ELF-1 (cell line): ENCODE measurements around the gene DHRSX.
"Not testable (repeated sequence)": the region's sequence is repeated elsewhere in the genome, so short reads cannot be mapped to it uniquely, and the experiment has no call there.

Experiments
- DNase-seq: peaks from one replicate; pipeline ENCODE4 v3.0.0-alpha.2; 2016; ENCODE audit warnings: low read depth, low spot score

DHRSX gene

DNA sequence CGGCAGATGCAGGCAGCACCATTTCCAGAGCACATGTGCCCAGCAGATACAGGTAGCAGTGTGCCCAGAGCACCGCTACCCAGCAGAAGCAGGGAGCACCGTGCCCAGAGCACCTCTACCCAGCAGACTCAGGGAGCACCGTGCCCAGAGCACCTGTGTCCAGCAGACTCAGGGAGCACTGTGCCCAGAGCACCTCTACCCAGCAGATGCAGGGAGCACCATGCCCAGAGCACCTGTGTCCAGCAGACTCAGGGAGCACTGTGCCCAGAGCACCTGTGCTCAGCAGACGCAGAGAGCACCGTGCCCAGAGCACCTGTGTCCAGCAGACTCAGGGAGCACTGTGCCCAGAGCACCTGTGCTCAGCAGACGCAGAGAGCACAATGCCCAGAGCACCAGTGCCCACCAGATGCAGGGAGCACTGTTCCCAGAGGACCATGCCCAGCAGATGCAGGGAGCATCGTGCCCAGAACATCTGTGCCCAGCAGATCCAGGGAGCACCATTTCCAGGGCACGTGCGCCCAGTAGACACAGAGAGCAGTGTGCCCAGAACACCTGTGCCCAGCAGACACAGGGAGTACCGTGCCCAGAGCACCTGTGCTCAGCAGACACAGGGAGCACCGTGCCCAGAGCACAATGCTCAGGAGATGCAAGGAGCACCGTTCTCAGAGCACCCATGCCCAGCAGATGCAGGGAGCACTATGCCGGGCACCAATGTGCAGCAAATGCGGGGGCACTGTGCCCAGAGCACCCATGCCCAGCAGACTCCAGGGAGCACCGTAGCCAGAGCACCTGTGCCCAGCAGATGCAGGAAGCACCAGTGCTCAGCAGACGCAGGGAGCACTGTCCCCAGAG, 236.4 kb downstream of the DHRSX start:
- DNase-seq = no peak

DNA sequence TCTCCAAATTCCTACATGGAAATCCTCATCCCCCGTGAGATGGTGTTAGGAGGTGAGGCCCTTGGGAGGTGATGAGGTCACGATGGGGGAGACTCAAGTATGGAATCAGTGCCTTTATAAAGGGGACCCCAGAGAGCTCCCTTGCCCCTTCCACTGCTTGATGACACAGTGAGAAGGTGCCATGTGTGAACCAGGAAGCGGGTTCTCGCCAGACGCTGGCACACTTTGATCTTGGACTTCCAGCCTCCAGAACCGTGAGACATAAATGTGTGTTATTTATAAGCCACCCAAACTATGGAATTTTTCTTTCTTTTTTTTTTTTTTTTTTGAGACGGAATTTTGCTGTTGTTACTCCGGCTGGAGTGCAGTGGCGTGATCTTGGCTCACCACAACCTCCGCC, 237.6 kb downstream of the DHRSX start:
- no peak for DNase-seq

DNA sequence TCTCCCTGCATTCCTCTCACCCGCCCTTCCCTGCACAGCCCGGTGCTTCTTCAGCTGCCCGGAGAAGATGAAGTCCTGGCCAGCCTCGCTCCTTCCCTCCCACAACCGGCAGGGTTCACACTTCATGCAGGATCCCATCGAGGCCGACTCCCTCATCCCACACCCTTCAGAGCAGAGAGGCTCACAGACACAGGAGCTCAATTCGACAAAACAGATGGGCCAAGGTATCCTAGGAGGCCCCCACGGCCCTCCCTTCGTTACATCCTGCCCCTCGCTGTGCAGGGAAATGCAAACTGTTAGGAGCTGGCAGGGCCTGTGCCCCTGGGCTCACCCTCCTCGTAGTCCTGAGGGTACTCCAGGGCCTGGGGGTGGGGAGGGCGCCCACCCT, 238.1 kb downstream of the DHRSX start:
- DNase-seq = peak; percentile 57

DNA sequence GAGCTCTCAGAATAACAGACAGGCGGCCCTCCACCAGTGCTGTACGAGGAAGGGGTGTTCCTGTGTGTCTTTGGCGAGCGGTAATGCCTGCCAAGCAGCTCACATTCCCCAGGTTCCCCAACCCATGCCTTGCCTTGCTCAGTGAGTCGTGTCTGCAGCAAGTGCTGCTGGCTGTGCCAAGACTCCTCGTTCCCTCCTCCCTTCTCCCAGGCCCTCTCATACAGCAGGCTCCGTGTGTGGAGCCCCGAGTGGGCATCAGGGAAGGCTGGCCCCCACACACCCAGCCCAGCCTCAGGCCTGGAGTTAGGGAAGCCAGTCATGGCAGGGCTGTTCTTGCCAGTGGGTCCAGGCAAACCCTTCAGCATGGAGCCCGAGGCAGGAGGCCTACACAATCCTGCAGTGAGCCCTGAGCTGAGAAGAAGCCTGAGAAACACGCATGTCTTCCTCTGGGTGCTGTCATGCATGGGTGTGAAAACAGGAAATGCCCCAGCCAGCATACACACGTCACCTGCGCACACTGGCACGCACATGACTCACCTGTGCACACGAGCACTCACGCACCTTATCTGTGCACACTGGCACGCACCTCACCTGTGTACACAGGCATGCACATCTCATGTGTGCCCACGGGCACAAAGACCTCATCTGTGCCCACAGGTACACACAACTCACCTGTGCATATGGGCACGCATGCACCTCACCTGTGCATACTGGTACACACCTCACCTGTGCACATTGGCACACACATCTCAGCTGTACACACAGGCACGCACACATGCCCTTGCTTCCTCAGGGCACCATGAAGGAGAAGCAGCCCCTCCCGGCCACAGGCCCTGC, 238.7 kb downstream of the DHRSX start:
- DNase-seq = no peak

DNA sequence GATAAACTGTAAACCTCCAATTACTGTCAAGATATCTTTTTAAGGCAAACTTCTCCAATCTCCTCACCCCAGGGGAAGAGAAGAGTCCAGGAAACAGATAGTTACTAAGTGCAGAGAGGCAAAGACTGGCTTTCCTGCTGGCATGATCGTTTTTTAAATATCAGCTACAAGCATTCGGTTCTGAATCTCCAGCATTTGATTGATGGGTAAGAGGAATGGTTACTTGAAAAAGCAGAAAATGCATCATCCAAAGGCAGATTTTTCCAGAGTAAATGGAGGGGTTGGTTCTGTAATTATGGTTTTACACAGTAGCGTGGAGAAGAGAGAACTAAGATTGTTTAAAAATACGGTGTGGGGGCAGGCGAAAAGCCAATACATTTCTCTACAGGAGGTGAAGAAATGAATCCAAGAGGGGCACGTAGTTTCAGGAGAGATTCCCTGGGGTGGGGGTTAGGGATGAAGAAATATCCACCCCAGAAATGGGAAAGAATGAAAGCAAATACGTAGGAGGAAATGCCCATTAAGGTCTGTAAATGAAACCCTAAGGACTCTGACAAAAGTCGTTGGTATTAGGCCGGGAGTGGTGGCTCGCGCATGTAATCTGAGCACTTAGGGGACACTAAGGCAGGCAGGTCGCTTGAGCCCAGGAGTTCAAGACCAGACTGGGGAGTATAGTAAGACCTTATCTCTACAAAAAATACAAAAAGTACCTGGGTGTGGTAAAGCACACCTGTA, 248.3 kb downstream of the DHRSX start:
- DNase-seq = no peak

DNA sequence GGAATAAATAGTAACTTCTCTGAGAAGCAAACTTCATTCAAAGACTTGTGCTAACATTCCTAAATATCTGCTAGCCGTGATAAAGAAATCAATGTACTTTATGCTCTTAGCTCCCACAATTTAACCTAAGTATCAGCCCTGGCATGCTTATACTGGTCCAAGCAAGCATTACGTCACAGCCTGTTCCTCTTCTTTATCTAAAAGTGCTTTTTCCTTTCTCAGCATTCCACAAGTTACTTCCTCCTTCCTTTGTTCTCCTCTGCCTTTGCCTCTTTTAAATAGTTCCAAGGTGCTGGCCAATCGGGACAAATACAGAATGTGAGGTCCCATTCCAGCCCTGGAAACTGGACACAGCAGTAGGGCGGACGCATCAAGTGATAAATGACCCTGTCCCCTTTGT, 249.6 kb downstream of the DHRSX start:
- no peak for DNase-seq

DNA sequence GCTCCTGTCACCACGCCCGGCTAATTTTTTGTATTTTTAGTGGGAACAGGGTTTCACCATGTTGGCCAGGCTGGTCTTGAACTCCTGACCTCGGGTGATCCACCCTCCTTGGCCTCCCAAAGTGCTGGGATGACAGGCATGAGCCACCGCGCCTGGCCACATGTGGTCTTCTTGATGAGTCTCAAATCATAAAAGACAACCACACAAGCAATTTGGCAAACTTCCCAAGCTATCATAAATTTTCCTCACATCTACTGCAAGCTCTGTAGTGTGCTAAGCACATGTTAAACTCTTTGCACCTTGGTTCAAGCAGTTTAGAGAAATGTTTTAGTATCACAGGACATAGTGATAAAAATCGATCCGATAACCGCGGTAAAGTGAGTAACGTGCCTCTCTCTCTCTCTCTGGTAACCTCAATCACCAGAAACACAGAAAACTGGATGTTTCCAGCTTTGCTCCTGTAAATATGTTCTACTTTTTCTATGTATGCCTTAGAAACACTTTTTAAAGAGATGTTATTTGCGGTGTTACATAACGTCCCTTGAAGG, 256.8 kb downstream of the DHRSX start:
- no peak for DNase-seq

DNA sequence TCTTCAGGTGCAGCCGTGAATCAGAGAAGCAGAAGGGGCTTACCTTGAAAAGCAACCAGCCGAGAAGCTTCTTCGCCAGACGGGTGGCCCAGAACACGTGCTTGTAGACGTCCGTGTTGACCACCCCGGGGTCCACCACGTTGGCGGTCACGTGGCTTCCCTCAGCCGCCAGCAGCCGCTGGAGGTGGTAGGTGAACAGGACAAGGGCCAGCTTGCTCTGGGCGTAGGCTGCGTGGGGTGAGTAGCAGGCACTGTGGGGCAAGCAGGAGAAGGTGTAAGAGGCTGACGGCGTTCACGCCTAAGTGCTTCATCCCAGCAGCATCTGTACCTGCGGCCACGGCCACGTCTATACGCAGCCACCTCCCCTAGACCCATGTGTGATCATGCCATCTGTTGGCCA, 257.8 kb downstream of the DHRSX start:
- no peak for DNase-seq

DNA sequence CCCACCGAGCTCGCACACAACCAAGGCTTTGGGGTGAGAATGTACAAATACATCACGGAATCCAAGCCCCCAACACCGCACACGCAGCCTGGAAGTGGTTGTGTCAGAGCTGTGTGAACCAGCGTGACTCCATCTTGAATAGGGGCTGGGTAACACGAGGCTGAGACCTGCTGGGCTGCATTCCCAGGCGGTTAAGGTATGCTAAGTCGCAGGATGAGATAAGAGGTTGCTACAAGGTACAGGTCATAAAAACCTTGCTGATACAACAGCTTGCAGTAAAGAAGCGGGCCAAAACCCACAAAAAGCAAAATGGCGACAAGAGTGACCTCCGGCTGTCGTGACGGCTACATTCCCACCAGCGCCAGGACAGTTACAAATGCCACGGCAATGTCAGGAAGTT, 258.4 kb downstream of the DHRSX start:
- DNase-seq = peak; percentile 67

DNA sequence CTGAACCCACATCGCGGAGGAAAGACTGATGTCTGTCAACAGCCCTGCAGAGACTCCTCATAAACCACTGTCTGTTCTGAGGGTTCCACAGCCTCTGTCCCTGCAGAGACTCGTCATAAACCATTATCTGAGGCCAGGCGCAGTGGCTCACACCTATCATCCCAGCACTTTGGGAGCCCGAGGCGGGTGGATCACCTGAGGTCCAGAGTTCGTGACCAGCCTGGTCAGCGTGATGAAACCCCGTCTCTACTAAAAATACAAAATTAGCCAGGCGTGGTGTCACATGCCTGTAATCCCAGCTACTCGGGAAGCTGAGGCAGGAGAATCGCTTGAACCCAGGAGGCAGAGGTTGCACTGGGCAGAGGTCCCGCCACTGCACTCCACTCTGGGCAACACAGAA, 259.3 kb downstream of the DHRSX start:
- DNase-seq = not testable (repeated sequence)

DNA sequence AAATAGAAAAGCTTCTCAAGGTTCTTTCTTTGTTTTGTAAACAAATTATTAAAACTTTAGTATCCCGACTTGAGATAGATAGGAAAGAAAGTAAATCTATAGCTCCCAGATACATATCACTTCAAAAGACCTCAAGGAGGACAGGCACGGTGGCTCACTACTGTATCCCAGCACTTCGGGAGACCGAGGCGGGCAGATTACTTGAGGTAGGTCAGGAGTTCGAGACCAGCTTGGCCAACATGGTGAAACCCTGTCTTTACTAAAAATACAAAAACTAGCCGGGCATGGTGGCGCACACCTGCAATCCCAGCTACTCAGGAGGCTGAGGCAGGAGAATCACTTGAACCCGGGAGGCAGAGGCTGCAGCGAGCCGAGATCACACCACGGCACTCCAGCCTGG, 260.0 kb downstream of the DHRSX start:
- DNase-seq = not testable (repeated sequence)

DNA sequence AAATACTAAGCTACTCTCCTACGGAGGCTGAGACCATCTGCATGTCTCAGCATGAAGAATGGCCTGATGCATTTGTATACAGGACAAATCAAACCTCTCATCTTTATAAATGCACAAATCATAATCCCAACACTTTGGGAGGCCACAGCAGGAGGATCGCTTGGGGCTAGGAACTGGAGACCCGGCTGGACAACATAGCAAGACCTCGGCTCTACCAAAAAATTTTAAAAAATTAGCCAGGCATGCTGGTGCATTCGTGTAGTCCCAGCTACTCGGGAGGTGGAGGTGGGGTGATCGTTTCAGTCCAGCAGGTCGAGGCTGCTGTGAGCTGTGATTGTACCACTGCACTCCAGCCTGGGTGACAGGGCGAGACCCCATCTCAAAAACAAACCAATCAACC, 262.8 kb downstream of the DHRSX start:
- no peak for DNase-seq

DNA sequence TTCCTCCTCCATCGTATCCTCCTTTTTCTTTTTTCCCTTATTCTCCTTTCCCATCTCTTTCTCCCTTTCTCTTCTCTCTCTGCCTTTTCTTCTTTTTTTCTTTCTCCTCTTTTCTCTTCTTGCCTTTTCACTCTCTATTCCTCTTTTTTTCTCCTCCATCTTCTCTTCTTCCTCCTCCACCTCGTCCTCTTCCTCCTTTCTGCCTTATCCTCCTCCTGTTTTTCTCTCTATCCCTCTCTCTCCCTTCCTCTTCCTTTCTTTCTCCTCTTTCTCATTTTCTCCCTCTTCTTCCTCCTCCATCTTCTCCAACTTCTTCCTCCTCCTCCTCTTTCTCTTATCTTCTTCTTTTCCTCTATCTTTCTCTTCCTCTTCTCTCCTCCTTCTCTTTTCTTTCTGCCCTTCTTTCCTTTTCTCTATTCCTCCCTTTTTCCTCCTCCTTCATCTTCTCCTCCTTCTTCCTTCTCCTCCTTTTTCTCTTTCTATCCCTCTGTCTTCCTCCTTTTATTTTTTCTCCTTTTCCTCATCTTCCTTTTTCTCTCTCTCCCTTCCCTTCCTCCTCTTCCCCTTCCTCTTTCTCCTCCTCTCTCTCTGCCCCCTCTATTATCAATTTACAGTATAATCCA, 269.1 kb downstream of the DHRSX start:
- DNase-seq = no peak

DNA sequence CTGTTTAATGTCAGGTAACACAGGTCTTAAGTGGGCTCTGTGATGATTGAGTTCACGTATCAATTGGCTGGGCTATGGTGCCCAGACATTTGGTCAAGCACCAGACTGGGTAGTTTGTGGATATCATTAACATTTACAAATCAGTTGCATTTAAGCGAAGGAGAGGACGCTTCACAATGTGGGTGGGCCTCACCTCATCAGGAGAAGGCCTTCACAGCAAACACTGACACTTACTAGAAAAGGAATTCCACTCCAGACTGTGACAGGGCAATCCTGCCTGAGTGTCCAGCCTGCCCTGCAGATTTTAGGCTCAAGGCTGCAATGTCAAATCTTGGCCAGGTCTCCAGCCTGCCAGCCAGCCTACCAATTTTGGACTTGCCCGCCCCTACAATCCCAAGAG, 270.3 kb downstream of the DHRSX start:
- DNase-seq = no peak

DNA sequence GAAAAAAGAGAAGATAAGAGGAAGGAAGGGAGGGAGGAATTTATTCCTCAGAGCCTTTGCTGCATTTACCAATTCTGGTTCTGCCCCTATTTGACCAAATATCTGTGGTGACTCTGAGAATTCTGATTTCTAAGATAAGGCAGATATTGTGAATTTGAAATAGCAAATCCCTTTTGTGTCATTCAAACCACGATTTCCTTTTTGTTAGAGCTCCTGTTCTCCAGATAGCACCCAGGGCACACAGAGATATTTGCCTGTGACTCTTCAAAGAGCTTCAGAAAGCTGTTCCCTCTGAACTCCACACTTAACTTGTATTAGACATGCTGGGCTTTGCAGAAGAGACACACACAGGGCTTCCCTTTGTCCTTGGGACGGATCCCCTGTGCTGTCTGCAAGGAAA, 272.2 kb downstream of the DHRSX start:
- no peak for DNase-seq

DNA sequence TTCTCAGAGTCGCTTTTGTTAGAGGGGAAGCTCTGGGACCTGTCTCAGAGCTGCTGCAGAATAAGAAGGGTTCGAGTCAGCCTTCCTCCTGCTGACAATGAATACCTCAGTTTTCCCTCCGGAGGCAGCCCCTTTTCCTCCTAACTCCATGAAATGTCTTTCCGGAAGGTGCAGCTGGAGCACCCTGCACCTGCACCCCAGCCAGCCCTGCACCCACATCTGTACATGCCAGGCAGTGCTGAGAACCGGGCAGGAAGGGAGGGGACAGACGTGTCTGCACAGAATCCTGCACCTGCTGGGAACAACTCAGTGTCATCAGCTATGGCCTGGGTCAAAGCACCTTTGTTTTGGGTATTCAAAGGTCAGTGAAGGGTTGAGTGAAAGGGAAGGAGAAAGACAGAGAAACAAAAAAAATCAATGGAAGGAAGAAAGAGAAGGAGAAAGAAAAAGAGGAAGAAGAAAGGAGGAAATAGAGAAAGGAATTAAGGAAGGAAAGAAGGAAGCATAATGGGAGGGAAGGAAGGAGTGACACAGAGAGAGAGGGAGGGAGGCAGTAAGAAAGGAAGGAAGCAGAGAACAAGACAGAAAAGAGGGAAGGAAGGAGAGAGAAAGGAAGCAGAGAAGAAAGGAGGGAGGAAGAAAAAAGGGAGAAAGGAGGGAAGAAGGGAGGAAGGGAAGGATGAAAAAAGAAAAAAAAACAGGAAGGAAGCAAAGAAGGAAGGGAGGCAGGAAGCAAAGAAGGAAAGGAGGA, 273.7 kb downstream of the DHRSX start:
- DNase-seq = no peak

DNA sequence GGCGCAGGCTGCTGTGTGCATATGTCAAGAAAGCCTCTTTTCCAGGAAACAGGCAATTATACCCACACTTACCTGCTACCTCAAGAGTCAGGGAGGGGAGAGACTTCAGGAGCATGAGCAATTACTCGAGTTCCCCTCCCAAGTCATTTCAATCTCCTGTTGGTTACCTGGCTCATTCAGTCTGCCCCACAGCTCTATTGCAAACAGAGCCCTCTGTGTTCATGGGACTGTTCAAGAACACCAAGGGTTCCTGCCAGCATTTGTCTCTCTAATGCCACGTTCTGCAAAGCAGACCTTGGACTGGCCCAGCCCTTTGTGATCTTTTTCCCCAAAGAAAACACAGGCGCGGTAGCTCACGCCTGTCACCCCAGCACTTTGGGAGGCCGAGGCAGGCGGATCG, 274.6 kb downstream of the DHRSX start:
- no peak for DNase-seq

DNA sequence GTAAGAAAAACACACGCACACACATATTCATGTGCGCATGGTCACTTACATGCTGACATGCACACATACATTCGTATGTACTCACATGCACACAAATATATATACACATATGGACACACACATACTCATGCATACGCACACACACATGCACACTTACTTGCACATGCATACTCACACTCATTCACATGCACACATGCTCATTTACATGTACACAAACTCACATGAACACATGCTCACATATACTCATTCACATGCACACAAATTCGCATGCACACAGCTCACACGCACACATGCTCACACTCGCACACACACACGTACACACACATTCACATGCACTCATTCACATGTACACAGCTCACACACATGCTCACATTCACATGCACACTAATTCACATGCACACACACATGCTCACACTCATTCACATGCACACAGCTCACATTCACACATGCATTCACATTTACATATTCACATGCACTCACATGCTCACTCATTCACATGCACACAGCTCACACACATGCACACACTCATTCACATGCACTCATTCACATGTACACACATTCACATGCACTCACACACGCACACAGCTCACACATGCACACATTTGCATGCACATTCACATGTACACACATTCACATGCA, 276.1 kb downstream of the DHRSX start:
- DNase-seq = no peak

DNA sequence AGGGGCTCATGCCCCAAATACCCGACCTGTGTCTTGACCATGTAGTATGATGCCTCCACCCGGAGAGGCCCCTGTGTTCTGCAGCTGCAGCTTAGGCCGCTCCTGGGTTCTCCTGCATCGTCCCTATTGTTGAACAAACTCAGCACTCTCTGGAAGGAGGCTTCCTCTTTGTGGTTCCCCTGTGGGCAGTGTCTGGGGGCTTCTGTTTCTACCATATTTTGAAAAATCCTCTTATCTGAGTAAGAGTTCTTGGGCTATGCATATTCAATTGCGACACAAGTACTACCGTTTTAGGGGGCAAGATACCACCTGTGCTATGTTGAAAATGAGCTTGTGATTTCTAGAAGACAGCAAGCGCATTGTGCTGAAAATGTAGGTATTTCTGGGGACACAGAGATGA, 276.6 kb downstream of the DHRSX start:
- no peak for DNase-seq

DNA sequence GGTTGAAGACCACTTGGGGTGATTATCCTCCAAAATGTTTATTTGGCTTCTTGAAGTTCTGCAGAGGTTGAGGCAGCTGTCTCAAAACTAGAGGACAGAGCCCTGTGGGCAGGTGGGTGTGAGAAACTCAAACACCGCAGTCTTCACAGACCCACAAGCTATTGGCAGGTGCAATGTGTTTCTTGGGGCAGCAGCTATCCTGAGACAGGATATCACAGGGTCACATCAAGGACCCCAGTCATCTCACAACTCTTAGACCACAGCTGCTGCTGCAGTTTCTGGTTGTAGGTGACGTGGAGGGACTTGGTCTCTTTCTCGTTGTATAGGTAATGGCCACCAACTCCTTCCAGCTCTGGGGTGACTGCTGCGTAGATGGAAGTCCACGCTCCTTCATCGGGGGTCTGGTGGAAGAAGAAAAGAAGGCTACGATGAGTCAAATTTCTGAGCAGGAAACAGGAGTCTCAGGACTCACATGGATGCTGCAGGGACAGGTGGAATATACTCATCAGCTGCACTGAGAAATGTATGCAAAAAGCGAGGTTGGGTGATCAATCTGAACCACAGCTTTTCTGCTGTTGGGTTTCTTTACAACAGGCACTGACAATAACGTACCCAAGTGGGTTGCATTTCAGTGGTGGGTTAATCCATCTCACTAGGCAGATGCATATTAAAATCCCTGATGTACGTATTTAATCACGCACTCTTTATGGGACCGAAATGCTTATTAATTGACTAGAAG, 279.8 kb downstream of the DHRSX start:
- no peak for DNase-seq
